ENCODE data around the gene DCDC2C.

DCDC2C gene

DNA sequence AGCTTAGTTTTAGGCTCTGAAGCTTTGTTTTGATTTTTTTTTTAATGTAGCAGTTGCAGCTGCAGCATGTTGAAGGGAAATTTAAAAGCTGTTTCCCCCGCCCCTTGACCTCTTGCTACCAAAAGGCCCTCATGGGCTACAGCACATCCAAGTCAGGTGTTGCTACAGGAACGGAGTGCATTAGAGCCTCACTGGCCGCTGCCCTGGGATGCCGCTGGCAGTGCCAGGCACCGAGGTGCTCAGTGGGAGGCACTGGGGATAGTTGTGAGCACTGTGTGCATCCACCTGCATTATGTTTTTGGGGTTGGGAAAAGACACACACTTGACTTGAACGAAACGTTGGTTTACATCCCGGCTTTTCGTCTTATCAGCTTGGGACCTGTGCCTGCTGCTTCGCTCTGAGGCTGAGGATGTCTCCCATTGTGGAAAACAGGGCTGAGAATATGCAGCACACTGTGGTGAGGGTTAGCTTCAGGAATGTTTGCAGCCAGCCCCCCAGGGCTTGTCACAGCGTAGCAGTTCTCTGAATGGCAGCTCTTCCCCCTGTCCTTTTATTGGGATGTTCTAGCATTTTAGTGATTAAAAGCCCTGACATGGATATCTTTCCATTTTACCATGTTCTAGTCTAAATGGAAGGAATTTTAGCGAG lies 24.1 kb downstream of the DCDC2C start:
- Histone ChIP-seq H3K27me3 (ENCODE audit: control insufficient read depth, insufficient read depth, low read length) (no peaks in the 10 kb centered on the region), H3K36me3 (ENCODE audit: control insufficient read depth, insufficient read depth, low read length) (no peaks in the 10 kb centered on the region), H3K27ac (ENCODE audit: low read depth, low read length) (no peak overlapping the region), H3K9ac (ENCODE audit: low read length) (no peak overlapping the region), H3K4me1 (ENCODE audit: control insufficient read depth, insufficient read depth, low read length) (no peaks in the 10 kb centered on the region), H3K4me3 (ENCODE audit: low read length) (no peak overlapping the region)

DNA sequence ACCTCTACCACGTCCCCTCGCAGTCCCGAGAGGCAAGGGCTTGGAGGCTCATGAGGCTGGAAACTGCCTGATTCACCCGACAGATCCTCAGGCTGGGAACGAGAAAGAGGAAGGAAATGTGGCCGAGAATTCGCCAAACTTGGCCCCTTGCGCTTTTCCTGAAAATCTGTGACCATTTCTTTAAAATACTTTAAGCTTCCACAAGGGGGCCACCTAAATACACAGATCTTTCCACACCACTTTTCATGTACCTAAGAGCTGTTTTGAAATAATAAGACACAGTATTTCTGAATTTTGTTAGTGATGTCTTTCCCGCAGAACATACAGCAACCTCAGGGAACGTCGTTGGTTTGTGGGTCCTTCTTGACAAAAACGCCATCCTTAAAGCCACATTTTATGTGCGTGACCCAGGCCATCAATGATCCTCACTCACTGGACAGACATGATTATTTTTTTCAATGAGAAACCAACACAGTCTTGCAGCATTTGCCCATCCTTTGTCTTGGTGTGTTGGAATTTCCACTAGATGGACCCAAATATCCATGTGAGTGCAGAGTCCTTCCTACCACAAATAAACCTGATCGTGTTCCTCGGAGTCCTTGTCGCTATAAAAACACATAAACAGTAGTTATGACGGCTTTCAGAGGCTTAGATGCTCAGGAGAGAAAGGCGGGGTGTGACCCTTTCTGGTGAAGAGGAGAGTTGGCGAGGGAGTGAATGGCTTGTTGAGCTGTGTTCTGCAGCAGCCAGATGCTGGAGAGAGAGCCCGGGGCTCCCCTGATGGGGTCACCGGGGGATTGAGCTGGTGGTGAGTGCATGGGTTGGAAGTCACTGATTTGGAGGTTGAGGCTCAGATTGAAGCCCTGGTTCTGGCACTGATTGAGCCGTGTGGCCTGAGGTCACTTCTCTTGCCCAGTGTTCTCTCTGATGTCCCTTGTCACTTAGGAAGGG lies 25.0 kb downstream of the DCDC2C start:
- no peak overlapping the region for H3K27ac ChIP-seq (ENCODE audit: low read depth, low read length)
- no peak overlapping the region for H3K4me3 ChIP-seq (ENCODE audit: low read length)
- H3K27me3 ChIP-seq (ENCODE audit: control insufficient read depth, insufficient read depth, low read length): no peaks in the 10 kb centered on the region
- no peaks in the 10 kb centered on the region for H3K4me1 ChIP-seq (ENCODE audit: control insufficient read depth, insufficient read depth, low read length)
- H3K9ac ChIP-seq (ENCODE audit: low read length): no peak overlapping the region
- no peaks in the 10 kb centered on the region for H3K36me3 ChIP-seq (ENCODE audit: control insufficient read depth, insufficient read depth, low read length)

DNA sequence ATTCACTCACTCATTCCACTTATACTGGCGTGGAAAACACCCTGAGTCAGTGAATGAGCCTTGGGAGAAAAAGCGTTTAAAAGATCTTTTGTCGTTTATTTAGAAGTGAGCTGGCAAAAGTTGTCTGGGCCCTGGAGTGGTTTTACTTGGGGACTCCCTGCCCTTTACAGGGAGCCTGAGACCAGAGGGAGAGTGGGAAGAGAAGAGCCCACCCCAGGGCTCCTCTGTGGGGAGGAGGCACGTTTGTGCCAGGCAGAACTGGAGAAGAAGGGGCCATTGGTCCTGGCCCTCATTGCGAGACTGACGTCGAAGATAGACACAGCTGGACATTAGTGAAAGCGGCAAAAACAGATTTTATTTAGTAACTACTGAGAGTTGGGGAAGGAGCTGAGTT lies 25.7 kb downstream of the DCDC2C start:
- Histone ChIP-seq H3K4me1 (ENCODE audit: control insufficient read depth, insufficient read depth, low read length) (no peaks in the 10 kb centered on the region), H3K27ac (ENCODE audit: low read depth, low read length) (no peak overlapping the region), H3K36me3 (ENCODE audit: control insufficient read depth, insufficient read depth, low read length) (no peaks in the 10 kb centered on the region), H3K27me3 (ENCODE audit: control insufficient read depth, insufficient read depth, low read length) (no peaks in the 10 kb centered on the region), H3K9ac (ENCODE audit: low read length) (no peak overlapping the region), H3K4me3 (ENCODE audit: low read length) (no peak overlapping the region)

DNA sequence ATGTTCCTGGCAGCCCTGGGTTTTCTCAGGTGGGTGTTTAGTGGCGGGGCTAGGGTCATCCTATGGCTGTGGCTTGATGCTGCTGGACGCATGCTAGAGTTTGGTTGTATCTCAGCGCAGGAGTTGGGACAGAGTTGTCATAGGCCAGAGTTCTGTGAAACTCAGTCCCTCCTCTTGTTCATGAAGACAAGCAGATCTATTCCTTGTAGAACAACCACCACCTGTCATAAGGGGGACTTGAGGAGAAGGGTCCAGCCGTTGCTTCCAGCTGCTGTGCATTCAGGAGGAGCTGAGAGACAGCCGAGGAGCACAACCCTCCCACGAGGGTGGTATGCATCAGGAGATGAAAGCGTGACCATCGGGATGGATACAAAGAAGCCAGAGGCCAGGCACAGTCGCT lies 26.4 kb downstream of the DCDC2C start:
- H3K27ac ChIP-seq (ENCODE audit: low read depth, low read length): no peak overlapping the region

DNA sequence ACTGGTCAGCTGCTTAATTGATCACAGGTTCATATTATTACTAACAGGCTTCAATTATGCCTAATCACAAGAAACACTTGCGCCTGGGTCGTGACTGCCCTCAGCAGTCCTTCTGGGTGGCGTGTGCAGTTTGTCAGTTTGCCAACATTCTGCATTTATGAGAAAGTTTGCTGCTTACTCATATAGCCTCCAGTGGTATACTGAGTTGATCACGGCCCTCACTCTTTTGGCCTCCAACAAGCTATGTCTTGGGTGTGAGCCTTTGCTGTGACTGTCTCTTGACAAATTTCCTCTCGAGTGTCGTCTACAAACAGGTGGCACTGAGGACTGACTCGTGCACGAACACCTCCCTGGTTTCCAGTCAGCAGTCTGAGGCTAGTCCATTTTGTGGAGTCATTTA lies 27.3 kb downstream of the DCDC2C start:
- no peak overlapping the region for H3K9ac ChIP-seq (ENCODE audit: low read length)
- H3K27ac ChIP-seq (ENCODE audit: low read depth, low read length): no peak overlapping the region
- no peaks in the 10 kb centered on the region for H3K4me1 ChIP-seq (ENCODE audit: control insufficient read depth, insufficient read depth, low read length)
- no peaks in the 10 kb centered on the region for H3K27me3 ChIP-seq (ENCODE audit: control insufficient read depth, insufficient read depth, low read length)
- no peaks in the 10 kb centered on the region for H3K36me3 ChIP-seq (ENCODE audit: control insufficient read depth, insufficient read depth, low read length)
- H3K4me3 ChIP-seq (ENCODE audit: low read length): no peak overlapping the region

More for the DNA sequence above, 26.4 kb downstream of the DCDC2C start:
- no peaks in the 10 kb centered on the region for H3K27me3 ChIP-seq (ENCODE audit: control insufficient read depth, insufficient read depth, low read length)
- H3K36me3 ChIP-seq (ENCODE audit: control insufficient read depth, insufficient read depth, low read length): no peaks in the 10 kb centered on the region
- no peaks in the 10 kb centered on the region for H3K4me1 ChIP-seq (ENCODE audit: control insufficient read depth, insufficient read depth, low read length)
- no peak overlapping the region for H3K4me3 ChIP-seq (ENCODE audit: low read length)
- H3K9ac ChIP-seq (ENCODE audit: low read length): no peak overlapping the region

DNA sequence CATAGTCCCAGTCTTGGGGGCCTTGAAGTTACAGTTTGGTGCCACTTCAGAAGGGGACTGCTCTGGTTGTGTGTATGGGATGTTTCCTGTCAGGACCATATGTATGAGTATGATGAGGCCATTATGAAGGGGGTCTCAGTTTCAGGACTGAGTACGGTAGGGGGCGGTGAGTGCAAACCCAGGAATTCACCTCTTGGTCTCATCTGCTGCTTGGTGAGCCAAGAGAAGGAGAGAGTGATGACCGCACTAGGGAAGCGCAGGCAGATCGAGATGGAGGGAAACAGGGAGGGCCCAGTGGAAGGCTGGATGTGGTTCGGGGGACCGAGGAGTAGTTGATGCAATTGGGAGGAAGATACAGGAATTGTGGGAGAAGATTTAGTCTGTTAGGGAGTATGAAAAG lies 28.5 kb downstream of the DCDC2C start:
- Histone ChIP-seq H3K27ac (ENCODE audit: low read depth, low read length) (no peak overlapping the region), H3K4me1 (ENCODE audit: control insufficient read depth, insufficient read depth, low read length) (no peaks in the 10 kb centered on the region)

DNA sequence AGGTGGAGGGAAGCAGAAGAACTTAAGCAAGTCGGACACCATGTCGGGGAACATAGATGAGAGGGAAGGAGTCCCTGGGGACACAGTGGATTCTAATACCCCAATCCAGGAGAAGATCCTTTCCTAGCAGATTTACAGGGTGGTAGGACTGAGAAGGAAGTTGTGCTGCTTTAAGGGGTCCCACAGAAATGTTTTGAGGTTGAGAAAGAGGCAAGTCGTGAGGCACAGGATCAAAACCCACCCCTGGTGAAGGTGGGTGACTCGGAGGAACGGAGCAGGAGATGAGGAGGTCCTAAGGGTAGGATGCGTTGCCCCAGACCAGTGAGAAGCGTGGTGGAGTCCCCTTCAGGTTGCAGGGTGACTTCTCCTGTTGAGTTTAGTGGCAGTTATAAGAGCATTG lies 32.7 kb downstream of the DCDC2C start:
- Histone ChIP-seq H3K4me1 (ENCODE audit: control insufficient read depth, insufficient read depth, low read length) (no peaks in the 10 kb centered on the region), H3K27me3 (ENCODE audit: control insufficient read depth, insufficient read depth, low read length) (no peaks in the 10 kb centered on the region), H3K36me3 (ENCODE audit: control insufficient read depth, insufficient read depth, low read length) (no peaks in the 10 kb centered on the region), H3K4me3 (ENCODE audit: low read length) (no peak overlapping the region), H3K27ac (ENCODE audit: low read depth, low read length) (no peak overlapping the region), H3K9ac (ENCODE audit: low read length) (no peak overlapping the region)

More for the DNA sequence above, 28.5 kb downstream of the DCDC2C start:
- H3K9ac ChIP-seq (ENCODE audit: low read length): no peak overlapping the region
- H3K4me3 ChIP-seq (ENCODE audit: low read length): no peak overlapping the region
- no peaks in the 10 kb centered on the region for H3K36me3 ChIP-seq (ENCODE audit: control insufficient read depth, insufficient read depth, low read length)
- H3K27me3 ChIP-seq (ENCODE audit: control insufficient read depth, insufficient read depth, low read length): no peaks in the 10 kb centered on the region

DNA sequence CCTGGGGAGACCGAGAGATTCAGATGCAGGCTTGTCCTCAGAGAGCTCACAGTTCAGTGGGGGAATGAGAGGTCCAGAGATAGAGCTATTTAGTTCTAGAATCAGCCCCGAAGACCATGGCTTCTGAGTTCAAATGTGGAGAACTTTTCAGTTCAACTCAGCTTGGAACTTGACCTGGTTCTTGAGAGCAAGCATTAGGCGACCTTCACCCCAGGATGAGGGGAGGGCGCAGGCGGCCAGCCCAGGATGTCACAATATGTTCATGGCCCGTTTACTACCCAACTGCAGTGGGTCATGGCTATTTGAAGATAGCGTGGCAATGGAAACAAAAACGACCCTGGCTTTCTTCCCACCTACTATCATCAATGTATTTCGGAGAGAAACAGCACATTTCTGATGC lies 33.8 kb downstream of the DCDC2C start:
- H3K9ac ChIP-seq (ENCODE audit: low read length): no peak overlapping the region
- no peak overlapping the region for H3K27ac ChIP-seq (ENCODE audit: low read depth, low read length)
- H3K27me3 ChIP-seq (ENCODE audit: control insufficient read depth, insufficient read depth, low read length): no peaks in the 10 kb centered on the region
- no peaks in the 10 kb centered on the region for H3K36me3 ChIP-seq (ENCODE audit: control insufficient read depth, insufficient read depth, low read length)
- H3K4me1 ChIP-seq (ENCODE audit: control insufficient read depth, insufficient read depth, low read length): no peaks in the 10 kb centered on the region
- H3K4me3 ChIP-seq (ENCODE audit: low read length): no peak overlapping the region

DNA sequence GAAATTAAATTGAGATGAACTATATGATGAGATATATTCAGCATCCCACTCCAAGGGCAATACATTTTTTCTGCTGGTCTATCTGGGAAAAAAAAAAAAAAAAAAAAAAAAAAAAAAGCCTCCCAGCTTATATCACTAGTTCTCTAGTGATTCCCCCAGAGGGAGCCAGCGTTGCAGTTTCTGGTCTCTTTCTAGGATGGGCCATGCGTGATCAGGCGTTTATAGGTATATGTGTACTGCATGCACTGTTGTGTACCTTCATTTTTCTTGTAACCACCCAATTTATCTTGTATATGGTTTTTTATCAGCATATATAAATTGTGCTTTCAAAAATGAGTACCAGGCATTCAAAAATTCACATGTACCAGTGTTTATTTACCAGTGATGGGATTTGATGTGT lies 35.1 kb downstream of the DCDC2C start:
- Histone ChIP-seq H3K9ac (ENCODE audit: low read length) (no peak overlapping the region), H3K36me3 (ENCODE audit: control insufficient read depth, insufficient read depth, low read length) (no peaks in the 10 kb centered on the region), H3K4me1 (ENCODE audit: control insufficient read depth, insufficient read depth, low read length) (no peaks in the 10 kb centered on the region), H3K27me3 (ENCODE audit: control insufficient read depth, insufficient read depth, low read length) (no peaks in the 10 kb centered on the region), H3K27ac (ENCODE audit: low read depth, low read length) (no peak overlapping the region), H3K4me3 (ENCODE audit: low read length) (no peak overlapping the region)

DNA sequence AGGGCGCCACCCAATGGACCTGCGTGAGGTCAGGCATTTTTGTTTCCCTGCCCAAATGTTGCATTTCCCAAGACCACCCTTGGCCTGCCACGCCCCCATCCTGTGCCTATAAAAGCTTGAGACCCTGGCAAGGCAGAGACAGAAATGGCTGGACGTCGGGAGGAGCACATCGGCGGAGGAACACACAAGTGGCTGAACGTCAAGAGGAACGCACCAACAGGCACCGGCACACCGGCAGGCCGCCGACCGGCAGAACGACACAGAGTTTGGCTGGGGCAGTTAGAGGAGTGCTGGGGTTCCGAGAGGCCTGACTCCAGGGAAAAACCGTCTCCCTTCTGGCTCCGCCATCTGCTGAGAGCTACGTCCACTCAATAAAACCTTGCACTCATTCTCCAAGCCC lies 35.9 kb downstream of the DCDC2C start:
- H3K4me1 ChIP-seq (ENCODE audit: control insufficient read depth, insufficient read depth, low read length): no peaks in the 10 kb centered on the region
- H3K4me3 ChIP-seq (ENCODE audit: low read length): no peak overlapping the region
- no peaks in the 10 kb centered on the region for H3K36me3 ChIP-seq (ENCODE audit: control insufficient read depth, insufficient read depth, low read length)
- no peaks in the 10 kb centered on the region for H3K27me3 ChIP-seq (ENCODE audit: control insufficient read depth, insufficient read depth, low read length)
- H3K9ac ChIP-seq (ENCODE audit: low read length): no peak overlapping the region
- H3K27ac ChIP-seq (ENCODE audit: low read depth, low read length): no peak overlapping the region

DNA sequence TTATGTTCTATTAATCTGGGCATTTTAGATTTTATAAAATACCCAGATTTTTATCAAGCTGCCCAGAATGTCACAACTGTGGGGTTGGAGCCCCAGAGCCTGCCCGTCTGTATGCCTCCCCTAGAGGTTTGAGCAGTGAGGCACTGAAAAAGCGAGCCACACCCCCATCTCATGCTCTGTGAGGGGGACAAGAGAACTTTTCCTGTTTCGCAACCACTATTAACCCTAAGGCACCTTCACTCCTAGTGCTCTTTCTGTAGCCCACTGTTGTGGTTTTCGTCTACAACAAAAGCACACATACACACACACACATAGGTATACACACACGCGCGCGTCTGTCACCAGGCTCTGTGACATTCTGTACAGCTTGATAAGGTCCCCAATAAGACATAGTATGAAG lies 38.0 kb downstream of the DCDC2C start:
- no peak overlapping the region for H3K4me3 ChIP-seq (ENCODE audit: low read length)
- H3K4me1 ChIP-seq (ENCODE audit: control insufficient read depth, insufficient read depth, low read length): no peaks in the 10 kb centered on the region
- no peaks in the 10 kb centered on the region for H3K27me3 ChIP-seq (ENCODE audit: control insufficient read depth, insufficient read depth, low read length)
- no peak overlapping the region for H3K27ac ChIP-seq (ENCODE audit: low read depth, low read length)
- H3K36me3 ChIP-seq (ENCODE audit: control insufficient read depth, insufficient read depth, low read length): no peaks in the 10 kb centered on the region
- H3K9ac ChIP-seq (ENCODE audit: low read length): no peak overlapping the region

DNA sequence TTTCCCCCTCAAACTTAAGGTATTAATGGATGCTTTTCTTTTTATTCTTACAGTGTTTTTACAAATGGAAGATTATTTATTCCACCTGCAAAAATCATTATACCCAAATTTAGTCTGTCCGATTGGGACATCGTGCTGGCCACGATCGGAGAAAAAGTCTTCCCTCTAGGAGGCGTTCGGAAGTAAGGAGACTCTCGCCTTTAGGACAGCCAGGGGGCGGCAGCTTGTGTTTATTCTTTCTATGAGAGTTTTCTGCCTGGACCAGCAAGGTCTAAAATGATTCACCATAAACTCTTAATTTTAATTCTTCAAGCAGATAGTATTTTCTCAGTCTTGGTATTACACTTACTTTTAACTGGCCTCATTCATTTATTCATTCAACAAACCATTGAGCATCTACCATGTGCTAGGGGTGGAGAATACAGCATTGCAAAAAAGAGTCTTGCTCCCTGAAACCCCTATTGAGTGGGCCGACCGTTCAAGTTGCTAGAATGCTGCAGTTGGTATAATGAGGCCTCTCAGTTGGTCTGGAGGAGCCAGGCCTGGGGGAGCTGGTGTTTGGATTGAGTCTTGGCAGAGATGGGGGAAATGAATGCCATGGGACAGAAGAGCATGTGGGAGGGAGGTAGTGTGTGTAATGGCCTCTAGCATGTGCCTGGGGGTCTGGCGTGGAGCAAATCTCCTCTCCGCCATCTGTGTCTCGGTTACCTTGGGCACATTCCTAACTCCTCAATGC lies 38.7 kb downstream of the DCDC2C start:
- Histone ChIP-seq H3K4me1 (ENCODE audit: control insufficient read depth, insufficient read depth, low read length) (no peaks in the 10 kb centered on the region), H3K4me3 (ENCODE audit: low read length) (no peak overlapping the region), H3K36me3 (ENCODE audit: control insufficient read depth, insufficient read depth, low read length) (no peaks in the 10 kb centered on the region), H3K27ac (ENCODE audit: low read depth, low read length) (no peak overlapping the region), H3K9ac (ENCODE audit: low read length) (no peak overlapping the region), H3K27me3 (ENCODE audit: control insufficient read depth, insufficient read depth, low read length) (no peaks in the 10 kb centered on the region)

Data from rectal smooth muscle tissue (tissue), 1 donor.